ENCODE results near the gene EGFR. TPM values are rescaled to one million over a fixed set of nuclear protein-coding genes. Genes with fewer than 3 reads are reported as not detected.

EGFR gene
- total and polyA plus RNA-seq, 7 donors: 3.6 to 61.5 (median 35.6) TPM

GRCh38 chr7:55134359-55134725 lies 115.5 kb downstream of the EGFR start:
- 82 to 83% methylated on average over 4 of the region's 4 CpGs for WGBS, 2 donors
- Histone ChIP-seq H3K27ac (peak overlapping the region; percentile 81 to 90 (median 87)), H3K27me3 (no peaks in the 10 kb centered on the region), H3K4me3 (no peak overlapping the region), H3K9me3 (peaks cover 0 to 3% (median 1%) of the 10 kb centered on the region in 4 donors), H3K4me1 (peaks cover 0 to 50% (median 49%) of the 10 kb centered on the region in 4 donors), H3K36me3 (no peaks in the 10 kb centered on the region)
- intact Hi-C loops (cut with DNase I): loop anchor here (10.0 kb wide), 1 partner anchor 120 kb away; no protein-coding TSS in a partner anchor
- no peak for DNase-seq
- TF ChIP-seq POLR2AphosphoS5 (IDR thresholded peaks at IDR 0.05): no peak
- no peak for TF ChIP-seq EP300 (IDR thresholded peaks at IDR 0.05)
- no peak for TF ChIP-seq POLR2A (IDR thresholded peaks at IDR 0.05)
- TF ChIP-seq CTCF (IDR thresholded peaks at IDR 0.05): no peak

DNA sequence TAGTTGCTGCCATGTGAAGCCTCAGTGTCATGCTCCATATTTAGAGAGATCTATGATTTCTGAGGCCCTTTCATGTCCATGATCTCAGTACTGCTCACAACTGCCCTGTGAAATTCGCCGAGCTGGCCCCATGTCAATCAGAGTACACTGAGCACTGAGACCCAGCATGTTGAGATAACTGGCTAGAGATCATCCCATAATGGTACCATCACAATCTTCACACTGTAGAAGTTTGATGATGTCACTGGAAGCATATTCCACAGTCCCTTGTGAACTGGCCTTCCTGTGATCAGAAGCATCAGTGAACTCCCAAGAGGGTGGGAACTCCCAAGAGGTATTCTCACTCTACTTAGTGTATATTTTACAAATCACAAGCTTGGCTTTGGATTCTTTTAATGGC lies 116.0 kb downstream of the EGFR start:
- WGBS, 2 donors: 72 to 98% methylated on average over 2 of the region's 2 CpGs
- Histone ChIP-seq H3K4me1 (peaks cover 0 to 49% (median 46%) of the 10 kb centered on the region in 4 donors), H3K27ac (peak overlapping the region in 3 of 4 donors; percentile 87 to 90 (median 87)), H3K27me3 (no peaks in the 10 kb centered on the region), H3K4me3 (no peak overlapping the region), H3K9me3 (peaks cover 0 to 3% (median 1%) of the 10 kb centered on the region in 4 donors), H3K36me3 (no peaks in the 10 kb centered on the region)
- DNase-seq: no peak
- TF ChIP-seq CTCF (IDR thresholded peaks at IDR 0.05): no peak
- no peak for TF ChIP-seq POLR2A (IDR thresholded peaks at IDR 0.05)
- no peak for TF ChIP-seq POLR2AphosphoS5 (IDR thresholded peaks at IDR 0.05)
- intact Hi-C loops (cut with DNase I): loop anchor here (10.0 kb wide), 1 partner anchor 120 kb away; no protein-coding TSS in a partner anchor

GRCh38 chr7:55135462-55135861 lies 116.6 kb downstream of the EGFR start:
- no peak overlapping the region for H3K4me3 ChIP-seq
- H3K9me3 ChIP-seq: peaks cover 0 to 3% (median 1%) of the 10 kb centered on the region in 4 donors
- H3K27me3 ChIP-seq: no peaks in the 10 kb centered on the region
- no peak for DNase-seq
- H3K27ac ChIP-seq: no peak overlapping the region
- H3K4me1 ChIP-seq: peaks cover 0 to 49% (median 46%) of the 10 kb centered on the region in 4 donors
- H3K36me3 ChIP-seq: no peaks in the 10 kb centered on the region
- no peak for TF ChIP-seq POLR2AphosphoS5 (IDR thresholded peaks at IDR 0.05)
- no peak for TF ChIP-seq CTCF (IDR thresholded peaks at IDR 0.05)
- TF ChIP-seq EP300 (IDR thresholded peaks at IDR 0.05): no peak
- TF ChIP-seq POLR2A (IDR thresholded peaks at IDR 0.05): no peak
- intact Hi-C loops (cut with DNase I): loop anchor here (10.0 kb wide), 1 partner anchor 119 kb away; no protein-coding TSS in a partner anchor

DNA sequence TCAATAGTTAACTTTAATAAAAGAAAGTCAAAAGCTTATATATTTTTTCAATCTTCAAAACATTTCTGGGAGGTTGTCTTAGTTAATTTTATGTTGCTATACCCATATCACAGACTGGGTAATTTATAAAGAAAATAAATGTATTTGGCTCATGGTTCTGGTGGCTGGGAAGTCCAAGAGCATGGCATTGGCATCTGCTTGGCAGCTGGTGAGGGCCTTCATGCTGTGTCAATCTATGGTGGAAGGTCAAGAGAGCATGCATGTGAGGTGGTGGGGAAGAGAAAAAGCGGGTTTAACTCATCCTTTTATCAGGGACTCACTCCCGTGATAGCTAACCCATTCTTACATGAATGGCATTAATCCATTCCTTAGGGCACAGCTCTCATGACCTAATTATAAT lies 119.8 kb downstream of the EGFR start:
- 76 to 96% methylated on average over 2 of the region's 2 CpGs for WGBS, 2 donors
- Histone ChIP-seq H3K27me3 (no peaks in the 10 kb centered on the region), H3K9me3 (peaks cover 0 to 3% (median 1%) of the 10 kb centered on the region in 4 donors), H3K4me3 (no peak overlapping the region), H3K36me3 (peaks cover 0 to 11% (median 0%) of the 10 kb centered on the region in 4 donors), H3K4me1 (peaks cover 0 to 25% (median 20%) of the 10 kb centered on the region in 4 donors), H3K27ac (no peak overlapping the region)
- no peak for TF ChIP-seq POLR2A (IDR thresholded peaks at IDR 0.05)
- intact Hi-C loops (cut with DNase I): loop anchor here (10.0 kb wide), 1 partner anchor 116 kb away; no protein-coding TSS in a partner anchor
- no peak for DNase-seq

DNA sequence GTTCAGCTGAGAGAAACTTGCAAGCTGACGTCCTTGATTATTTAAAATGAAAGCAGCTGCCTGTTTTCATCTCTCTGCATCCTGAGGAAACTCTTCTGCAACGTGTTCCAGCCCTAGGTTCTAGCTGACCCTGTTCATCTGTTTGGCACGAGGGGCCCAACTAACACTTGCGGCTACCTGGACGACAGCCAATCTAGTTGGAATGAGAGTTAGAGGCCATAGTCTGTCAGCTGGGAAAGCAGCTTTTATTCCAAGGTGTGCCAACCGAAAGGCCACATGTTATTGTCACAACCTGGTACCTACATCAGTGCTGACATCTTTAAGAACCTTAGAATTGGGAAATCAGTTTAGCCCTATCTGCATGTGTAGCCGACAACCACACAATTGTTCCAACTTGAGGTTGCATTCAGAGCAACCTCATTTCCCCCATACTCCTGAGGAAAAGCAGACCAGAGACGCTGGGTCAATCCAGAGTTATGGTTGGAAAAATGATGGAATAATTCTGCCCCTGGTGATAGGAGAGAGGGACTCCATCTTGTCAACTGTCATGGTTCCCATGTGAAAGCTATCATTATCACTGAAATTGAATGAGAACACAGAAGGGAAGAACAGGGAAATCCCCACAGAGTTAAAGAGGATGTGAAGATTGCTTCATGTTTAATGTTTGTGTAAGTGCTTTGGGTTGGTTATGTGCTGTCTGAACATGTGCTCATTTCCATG lies 121.6 kb downstream of the EGFR start:
- no peak overlapping the region for H3K4me3 ChIP-seq
- peak; percentile 80 for DNase-seq
- H3K27ac ChIP-seq: peak overlapping the region; percentile 30 to 50 (median 44)
- H3K9me3 ChIP-seq: peaks cover 0 to 3% (median 1%) of the 10 kb centered on the region in 4 donors
- intact Hi-C loops (cut with DNase I): no loop called here
- 36 to 51% methylated on average over 8 of the region's 8 CpGs for WGBS, 2 donors
- no peaks in the 10 kb centered on the region for H3K27me3 ChIP-seq
- TF ChIP-seq POLR2AphosphoS5 (IDR thresholded peaks at IDR 0.05) (peak in 1 of 4 donors; percentile 10), POLR2A (IDR thresholded peaks at IDR 0.05) (no peak), CTCF (IDR thresholded peaks at IDR 0.05) (no peak), EP300 (IDR thresholded peaks at IDR 0.05) (no peak)
- H3K36me3 ChIP-seq: peaks cover 0 to 28% (median 0%) of the 10 kb centered on the region in 4 donors
- H3K4me1 ChIP-seq: peaks cover 0 to 18% (median 13%) of the 10 kb centered on the region in 4 donors

Measured in sigmoid colon (tissue), 7 donors.